SW480 (cell line): ENCODE results near the gene ZBTB5.
"Not testable (repeated sequence)": the region's sequence is repeated elsewhere in the genome, so short reads cannot be mapped to it uniquely, and the experiment has no call there.

ENCODE experiments used
- DNase-seq: peaks from one replicate; pipeline ENCODE4 v3.0.0-alpha.2; 2016; ENCODE audit warnings: low spot score

Gene ZBTB5

GRCh38 chr9:37449862-37450632, 15.2 kb downstream of the ZBTB5 start:
- DNase-seq: no peak

GRCh38 chr9:37447111-37447510, 18.1 kb downstream of the ZBTB5 start:
- DNase-seq: no peak

- DNase-seq: no peak
Measured at GRCh38 chr9:37446401-37446800, 18.8 kb downstream of the ZBTB5 start.

GRCh38 chr9:37445832-37446231, 19.4 kb downstream of the ZBTB5 start:
- no peak for DNase-seq

GRCh38 chr9:37444890-37445289, 20.4 kb downstream of the ZBTB5 start:
- no peak for DNase-seq

- no peak for DNase-seq
Measured at GRCh38 chr9:37443566-37443965, 21.7 kb downstream of the ZBTB5 start.

GRCh38 chr9:37442556-37442955, 22.7 kb downstream of the ZBTB5 start:
- DNase-seq: no peak

GRCh38 chr9:37441776-37442370, 23.4 kb downstream of the ZBTB5 start:
- no peak for DNase-seq

GRCh38 chr9:37438359-37438758, 26.9 kb downstream of the ZBTB5 start:
- no peak for DNase-seq

GRCh38 chr9:37437621-37438020, 27.6 kb downstream of the ZBTB5 start:
- DNase-seq: no peak

GRCh38 chr9:37437010-37437409, 28.2 kb downstream of the ZBTB5 start:
- DNase-seq: no peak

- DNase-seq: no peak
Measured at GRCh38 chr9:37436540-37436939, 28.7 kb downstream of the ZBTB5 start.

- no peak for DNase-seq
Measured at GRCh38 chr9:37433867-37434371, 31.3 kb downstream of the ZBTB5 start.

- no peak for DNase-seq
Measured at GRCh38 chr9:37432020-37432419, 33.2 kb downstream of the ZBTB5 start.

GRCh38 chr9:37430841-37431597, 34.2 kb downstream of the ZBTB5 start:
- no peak for DNase-seq

GRCh38 chr9:37429441-37430285, 35.6 kb downstream of the ZBTB5 start:
- DNase-seq: no peak

- DNase-seq: no peak
Measured at GRCh38 chr9:37428345-37428744, 36.9 kb downstream of the ZBTB5 start.

GRCh38 chr9:37426846-37427245, 38.4 kb downstream of the ZBTB5 start:
- DNase-seq: no peak

GRCh38 chr9:37426431-37426830, 38.8 kb downstream of the ZBTB5 start:
- not testable (repeated sequence) for DNase-seq

GRCh38 chr9:37425298-37425752, 39.9 kb downstream of the ZBTB5 start:
- no peak for DNase-seq

GRCh38 chr9:37424686-37425297, 40.5 kb downstream of the ZBTB5 start:
- DNase-seq: no peak
